Ishikawa (cell line): ENCODE results near the gene PHF14.

ENCODE experiments used
- CEBPB ChIP-seq: IDR thresholded peaks from 2 replicates; pipeline ENCODE4 v1.6.1; 2012
- CREB1 ChIP-seq: IDR thresholded peaks from 2 replicates; pipeline ENCODE4 v1.6.1; 2012; ENCODE audit warnings: low read depth
- EGR1 ChIP-seq: IDR thresholded peaks from 2 replicates; pipeline ENCODE4 v1.6.1; 2012
- EP300 ChIP-seq: IDR thresholded peaks from 2 replicates; pipeline ENCODE4 v1.6.1; 2012; ENCODE audit warnings: borderline replicate concordance
- FOXM1 ChIP-seq: IDR thresholded peaks from 2 replicates; pipeline ENCODE4 v1.6.1; 2012; ENCODE audit warnings: low read depth, borderline replicate concordance
- NFIC ChIP-seq: IDR thresholded peaks from 2 replicates; pipeline ENCODE4 v1.6.1; 2012
- RAD21 ChIP-seq: IDR thresholded peaks from 2 replicates; pipeline ENCODE4 v1.6.1; 2012; ENCODE audit warnings: low read depth
- TAF1 ChIP-seq: IDR thresholded peaks from 2 replicates; pipeline ENCODE4 v1.6.1; 2012; ENCODE audit warnings: low read depth, mild to moderate bottlenecking
- TCF12 ChIP-seq: IDR thresholded peaks from 2 replicates; pipeline ENCODE4 v1.6.1; 2012; ENCODE audit warnings: low read depth
- TEAD4 ChIP-seq: IDR thresholded peaks from 2 replicates; pipeline ENCODE4 v1.6.1; 2012
- YY1 ChIP-seq: IDR thresholded peaks from 2 replicates; pipeline ENCODE4 v1.6.1; 2012; ENCODE audit warnings: low read depth
- ZBTB7A ChIP-seq: IDR thresholded peaks from 2 replicates; pipeline ENCODE4 v1.6.1; 2012; ENCODE audit warnings: low read depth
- TF ChIP-seq, protein P1 (sequence below): IDR thresholded peaks from 2 replicates; pipeline ENCODE4 v1.6.1; 2012
- TF ChIP-seq, protein P2 (sequence below): IDR thresholded peaks from 2 replicates; pipeline ENCODE4 v1.6.1; 2012
- TF ChIP-seq, protein P3 (sequence below): IDR thresholded peaks from 2 replicates; pipeline ENCODE4 v1.6.1; 2012; ENCODE audit warnings: low read depth, mild to moderate bottlenecking

The PHF14 gene

DNA sequence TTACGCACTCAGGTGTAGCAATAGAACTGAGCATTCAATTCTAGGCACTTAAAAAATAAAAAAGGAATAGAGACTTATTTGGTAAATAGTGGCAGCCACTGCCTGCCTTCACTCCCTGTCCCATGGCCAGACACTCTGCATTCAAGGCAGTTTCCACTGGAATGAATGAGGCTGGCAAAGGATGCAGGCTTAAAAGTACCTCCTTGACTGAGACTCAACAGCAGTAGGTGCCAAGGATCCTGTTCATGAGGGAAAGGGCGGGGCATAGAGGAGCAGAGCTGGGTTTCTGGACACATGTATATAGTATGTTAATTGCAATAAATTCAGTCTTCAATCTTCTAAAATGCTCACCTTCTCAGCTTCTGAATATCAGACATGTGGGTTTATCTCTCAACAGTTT is 242.6 kb downstream of the PHF14 start:
- TF ChIP-seq, protein P1, sequence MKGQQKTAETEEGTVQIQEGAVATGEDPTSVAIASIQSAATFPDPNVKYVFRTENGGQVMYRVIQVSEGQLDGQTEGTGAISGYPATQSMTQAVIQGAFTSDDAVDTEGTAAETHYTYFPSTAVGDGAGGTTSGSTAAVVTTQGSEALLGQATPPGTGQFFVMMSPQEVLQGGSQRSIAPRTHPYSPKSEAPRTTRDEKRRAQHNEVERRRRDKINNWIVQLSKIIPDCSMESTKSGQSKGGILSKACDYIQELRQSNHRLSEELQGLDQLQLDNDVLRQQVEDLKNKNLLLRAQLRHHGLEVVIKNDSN: no peak
- TF ChIP-seq, protein P2, sequence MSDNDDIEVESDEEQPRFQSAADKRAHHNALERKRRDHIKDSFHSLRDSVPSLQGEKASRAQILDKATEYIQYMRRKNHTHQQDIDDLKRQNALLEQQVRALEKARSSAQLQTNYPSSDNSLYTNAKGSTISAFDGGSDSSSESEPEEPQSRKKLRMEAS: no peak
- TF ChIP-seq CREB1 (no peak), TCF12 (no peak), YY1 (no peak), ZBTB7A (no peak), RAD21 (no peak), CEBPB (no peak), EP300 (no peak), FOXM1 (no peak)
- TF ChIP-seq, protein P3, sequence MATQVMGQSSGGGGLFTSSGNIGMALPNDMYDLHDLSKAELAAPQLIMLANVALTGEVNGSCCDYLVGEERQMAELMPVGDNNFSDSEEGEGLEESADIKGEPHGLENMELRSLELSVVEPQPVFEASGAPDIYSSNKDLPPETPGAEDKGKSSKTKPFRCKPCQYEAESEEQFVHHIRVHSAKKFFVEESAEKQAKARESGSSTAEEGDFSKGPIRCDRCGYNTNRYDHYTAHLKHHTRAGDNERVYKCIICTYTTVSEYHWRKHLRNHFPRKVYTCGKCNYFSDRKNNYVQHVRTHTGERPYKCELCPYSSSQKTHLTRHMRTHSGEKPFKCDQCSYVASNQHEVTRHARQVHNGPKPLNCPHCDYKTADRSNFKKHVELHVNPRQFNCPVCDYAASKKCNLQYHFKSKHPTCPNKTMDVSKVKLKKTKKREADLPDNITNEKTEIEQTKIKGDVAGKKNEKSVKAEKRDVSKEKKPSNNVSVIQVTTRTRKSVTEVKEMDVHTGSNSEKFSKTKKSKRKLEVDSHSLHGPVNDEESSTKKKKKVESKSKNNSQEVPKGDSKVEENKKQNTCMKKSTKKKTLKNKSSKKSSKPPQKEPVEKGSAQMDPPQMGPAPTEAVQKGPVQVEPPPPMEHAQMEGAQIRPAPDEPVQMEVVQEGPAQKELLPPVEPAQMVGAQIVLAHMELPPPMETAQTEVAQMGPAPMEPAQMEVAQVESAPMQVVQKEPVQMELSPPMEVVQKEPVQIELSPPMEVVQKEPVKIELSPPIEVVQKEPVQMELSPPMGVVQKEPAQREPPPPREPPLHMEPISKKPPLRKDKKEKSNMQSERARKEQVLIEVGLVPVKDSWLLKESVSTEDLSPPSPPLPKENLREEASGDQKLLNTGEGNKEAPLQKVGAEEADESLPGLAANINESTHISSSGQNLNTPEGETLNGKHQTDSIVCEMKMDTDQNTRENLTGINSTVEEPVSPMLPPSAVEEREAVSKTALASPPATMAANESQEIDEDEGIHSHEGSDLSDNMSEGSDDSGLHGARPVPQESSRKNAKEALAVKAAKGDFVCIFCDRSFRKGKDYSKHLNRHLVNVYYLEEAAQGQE: no peak

DNA sequence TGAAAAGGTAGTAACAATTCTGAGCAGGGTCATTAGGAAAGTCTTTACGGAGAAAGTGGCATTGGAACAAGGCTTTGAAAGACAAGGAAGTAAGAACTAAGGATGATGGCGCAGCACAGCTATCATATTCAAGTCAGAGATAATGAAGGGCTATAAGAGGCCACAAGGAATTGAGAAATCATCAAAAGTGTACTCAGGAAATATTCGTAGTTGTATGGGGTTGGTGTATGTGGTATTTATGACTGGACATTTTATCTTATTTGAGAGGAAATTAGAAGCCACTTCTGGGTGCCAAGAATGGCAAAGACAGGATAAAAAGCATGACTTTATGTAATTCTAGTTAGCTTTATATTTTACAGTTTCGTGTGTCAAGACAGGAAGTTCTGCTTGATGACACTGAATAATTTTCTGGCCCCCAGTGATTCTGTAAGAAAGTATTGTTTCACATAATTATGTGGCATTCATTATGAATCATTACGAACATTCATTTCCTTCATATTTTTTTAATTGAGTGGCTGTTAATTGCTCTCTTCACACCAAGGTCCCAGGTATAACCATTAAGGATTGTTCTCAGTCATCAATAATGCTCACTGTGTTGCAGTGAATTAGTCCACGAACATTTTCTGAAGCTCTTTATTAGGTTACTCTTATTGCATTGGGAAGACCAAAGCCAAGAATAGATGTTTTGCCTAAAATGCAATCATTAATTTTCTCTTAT is 244.3 kb downstream of the PHF14 start:
- no peak for TF ChIP-seq NFIC
- no peak for TF ChIP-seq TAF1
- no peak for TF ChIP-seq EP300
- no peak for TF ChIP-seq CEBPB
- TF ChIP-seq EGR1: no peak
- TF ChIP-seq YY1: no peak
- TF ChIP-seq TEAD4: no peak
- no peak for TF ChIP-seq RAD21
- TF ChIP-seq, protein P3: no peak
- TF ChIP-seq, protein P1: no peak
- TF ChIP-seq TCF12: no peak
- TF ChIP-seq FOXM1: no peak
